Posterior cingulate gyrus (tissue), 11 donors: ENCODE measurements around the gene C1orf50.
"Not testable (repeated sequence)": the region's sequence is repeated elsewhere in the genome, so short reads cannot be mapped to it uniquely, and the experiment has no call there.

Experiments used
- DNase-seq, 10 donors: peaks; one replicate each; pipeline versions ENCODE4 v3.0.0 to v3.0.0-alpha.2; 2020 to 2021; ENCODE audit warnings: mixed read lengths in 3 of 10
- intact Hi-C: fragments of 100-400 bp; cut with DNase I; formaldehyde crosslinking; loops from one replicate; pipeline ENCODE4 v1.15.1; 2023

The C1orf50 gene

GRCh38 chr1:42766741-42767509, at the start of gene C1orf50, which contains the start of gene P3H1:
Gene C1orf50, plus strand, starts transcription at chr1:42767249. Its CDS starts 63 bp downstream, at chr1:42767312.
Gene P3H1, minus strand, starts transcription at chr1:42767028. Its CDS starts 57 bp downstream, at chr1:42766971.
- intact Hi-C loops: loop anchor here (1.0 to 5.0 kb wide), 4 partner anchors 50 to 190 kb away; partner anchors contain the start of genes ERMAP, PPIH, SLC2A1 and SVBP
- DNase-seq: peak; percentile 99 to 100 (median 100)

GRCh38 chr1:42720868-42721267, 46.2 kb upstream of the C1orf50 start:
- no peak for DNase-seq
- intact Hi-C loops: no loop called here

- intact Hi-C loops: no loop called here
- DNase-seq: no peak
These were observed 45.1 kb upstream of the C1orf50 start for GRCh38 chr1:42721926-42722325.

GRCh38 chr1:42722403-42722802, 44.6 kb upstream of the C1orf50 start:
- intact Hi-C loops, DNase-seq: not testable (repeated sequence)

GRCh38 chr1:42723511-42723910, 43.5 kb upstream of the C1orf50 start:
- DNase-seq: no peak
- intact Hi-C loops: no loop called here

GRCh38 chr1:42725820-42726219, 41.2 kb upstream of the C1orf50 start:
- intact Hi-C loops, DNase-seq: not testable (repeated sequence)

- intact Hi-C loops: no loop called here
These were observed 37.0 kb upstream of the C1orf50 start for GRCh38 chr1:42730002-42730401.

GRCh38 chr1:42730988-42731387, 36.1 kb upstream of the C1orf50 start:
- intact Hi-C loops: no loop called here

More at GRCh38 chr1:42730002-42730401, 37.0 kb upstream of the C1orf50 start:
- no peak for DNase-seq

GRCh38 chr1:42731585-42731984, 35.5 kb upstream of the C1orf50 start:
- intact Hi-C loops: no loop called here
- DNase-seq: no peak

More at GRCh38 chr1:42730988-42731387, 36.1 kb upstream of the C1orf50 start:
- no peak for DNase-seq

- intact Hi-C loops: no loop called here
- no peak for DNase-seq
These were observed 34.8 kb upstream of the C1orf50 start for GRCh38 chr1:42732126-42732680.

GRCh38 chr1:42733415-42734200, 33.4 kb upstream of the C1orf50 start:
- intact Hi-C loops: no loop called here
- no peak for DNase-seq

- intact Hi-C loops: no loop called here
- DNase-seq: no peak
These were observed 32.6 kb upstream of the C1orf50 start for GRCh38 chr1:42734201-42735035.

- intact Hi-C loops: no loop called here
- DNase-seq: no peak
These were observed 32.0 kb upstream of the C1orf50 start for GRCh38 chr1:42735056-42735455.

GRCh38 chr1:42735477-42736105, 31.5 kb upstream of the C1orf50 start:
- intact Hi-C loops: no loop called here
- peak in 1 of 10 donors; percentile 70 for DNase-seq

- intact Hi-C loops: no loop called here
These were observed 30.9 kb upstream of the C1orf50 start for GRCh38 chr1:42736152-42736551.

GRCh38 chr1:42736571-42737200, 30.4 kb upstream of the C1orf50 start:
- intact Hi-C loops: no loop called here
- DNase-seq: peak in 1 of 10 donors; percentile 66

More at GRCh38 chr1:42736152-42736551, 30.9 kb upstream of the C1orf50 start:
- DNase-seq: no peak

- peak in 1 of 10 donors; percentile 65 for DNase-seq
- intact Hi-C loops: no loop called here
These were observed 29.8 kb upstream of the C1orf50 start for GRCh38 chr1:42737257-42737656.

- intact Hi-C loops: no loop called here
- DNase-seq: peak in 1 of 10 donors; percentile 79
These were observed 28.9 kb upstream of the C1orf50 start for GRCh38 chr1:42737986-42738677.
